Astrocyte (in vitro differentiated cells and primary cell): ENCODE data around the gene TAF1B. TPM values are rescaled to one million over a fixed set of nuclear protein-coding genes. Genes with fewer than 3 reads are reported as not detected.

ENCODE experiments used
- DNase-seq: peaks from one replicate; pipeline ENCODE4 v3.0.0-alpha.2; 2010; ENCODE audit warnings: low read depth
- FAIRE-seq: peaks from 2 replicates; lab custom pipeline; 2011; peaks lifted over from hg19 to GRCh38; lab: Jason Lieb, UNC
- H2AFZ ChIP-seq: 2 replicates; pipeline ENCODE4 v1.6.0; 2012; ENCODE audit warnings: low read depth, low read length, inconsistent platforms
- H3K27ac ChIP-seq: 2 replicates; pipeline ENCODE4 v1.5.1; 2011; ENCODE audit warnings: low read depth, low read length, inconsistent platforms
- H3K27me3 ChIP-seq: 2 replicates; pipeline ENCODE4 v1.6.0; 2011; ENCODE audit warnings: low read length, inconsistent platforms; ENCODE audit not compliant: insufficient read depth
- H3K36me3 ChIP-seq: 2 replicates; pipeline ENCODE4 v1.5.1; 2011; ENCODE audit warnings: low read length, inconsistent platforms; ENCODE audit not compliant: insufficient read depth
- H3K4me1 ChIP-seq: 2 replicates; pipeline ENCODE4 v1.5.1; 2011; ENCODE audit warnings: low read length, inconsistent platforms; ENCODE audit not compliant: insufficient read depth
- H3K4me2 ChIP-seq: 2 replicates; pipeline ENCODE4 v1.6.0; 2012; ENCODE audit warnings: low read length, inconsistent platforms
- H3K4me3 ChIP-seq: 2 replicates; pipeline ENCODE4 v1.5.1; 2011; ENCODE audit warnings: low read depth, mild to moderate bottlenecking, low read length, inconsistent platforms; ENCODE audit not compliant: insufficient read depth
- H3K79me2 ChIP-seq: 2 replicates; pipeline ENCODE4 v1.6.0; 2012; ENCODE audit warnings: mild to moderate bottlenecking, low read length, inconsistent platforms; ENCODE audit not compliant: insufficient read depth
- H3K9ac ChIP-seq: 2 replicates; pipeline ENCODE4 v1.6.0; 2012; ENCODE audit warnings: mild to moderate bottlenecking, low read length, inconsistent platforms
- H3K9me3 ChIP-seq: 2 replicates; pipeline ENCODE4 v1.5.1; 2012; ENCODE audit warnings: low read depth, mild to moderate bottlenecking, low read length, inconsistent platforms; ENCODE audit not compliant: insufficient read depth
- H4K20me1 ChIP-seq: 2 replicates; pipeline ENCODE4 v1.6.0; 2012; ENCODE audit warnings: low read length, inconsistent platforms; ENCODE audit not compliant: insufficient read depth
- H3K27ac Mint-ChIP-seq: one replicate; pipeline ENCODE4 v1.8.0; 2021; ENCODE audit warnings: mild to moderate bottlenecking, mixed read lengths; ENCODE audit not compliant: unreplicated experiment
- H3K27me3 Mint-ChIP-seq: one replicate; pipeline ENCODE4 v1.8.0; 2021; ENCODE audit warnings: low read depth, mixed read lengths; ENCODE audit not compliant: unreplicated experiment
- H3K36me3 Mint-ChIP-seq: one replicate; pipeline ENCODE4 v1.8.0; 2021; ENCODE audit warnings: low read depth, mixed read lengths; ENCODE audit not compliant: unreplicated experiment
- H3K4me1 Mint-ChIP-seq: one replicate; pipeline ENCODE4 v1.8.0; 2021; ENCODE audit warnings: low read depth, mixed read lengths; ENCODE audit not compliant: unreplicated experiment
- H3K4me3 Mint-ChIP-seq: one replicate; pipeline ENCODE4 v1.8.0; 2021; ENCODE audit warnings: mild to moderate bottlenecking, moderate library complexity, mixed read lengths; ENCODE audit not compliant: unreplicated experiment
- H3K9me3 Mint-ChIP-seq: one replicate; pipeline ENCODE4 v1.8.0; 2021; ENCODE audit warnings: mild to moderate bottlenecking, mixed read lengths; ENCODE audit not compliant: unreplicated experiment
- CTCF ChIP-seq: IDR thresholded peaks from 2 replicates; pipeline ENCODE4 v1.5.1; 2011; ENCODE audit warnings: low read depth, mild to moderate bottlenecking, inconsistent platforms, low read length, moderate library complexity; ENCODE audit not compliant: insufficient read depth
- EZH2 ChIP-seq: IDR thresholded peaks from 2 replicates; pipeline ENCODE4 v1.6.1; 2012; ENCODE audit warnings: mild to moderate bottlenecking, low read length, inconsistent platforms; ENCODE audit not compliant: insufficient read depth
- total RNA-seq: library from RNA; stranded (reverse); gene quantifications from 2 replicates; pipeline ENCODE4 v1.2.1, GENCODE V29; 2021

TAF1B gene
- total RNA-seq, 1 donor from 2014 or later = 14.5 TPM

DNA sequence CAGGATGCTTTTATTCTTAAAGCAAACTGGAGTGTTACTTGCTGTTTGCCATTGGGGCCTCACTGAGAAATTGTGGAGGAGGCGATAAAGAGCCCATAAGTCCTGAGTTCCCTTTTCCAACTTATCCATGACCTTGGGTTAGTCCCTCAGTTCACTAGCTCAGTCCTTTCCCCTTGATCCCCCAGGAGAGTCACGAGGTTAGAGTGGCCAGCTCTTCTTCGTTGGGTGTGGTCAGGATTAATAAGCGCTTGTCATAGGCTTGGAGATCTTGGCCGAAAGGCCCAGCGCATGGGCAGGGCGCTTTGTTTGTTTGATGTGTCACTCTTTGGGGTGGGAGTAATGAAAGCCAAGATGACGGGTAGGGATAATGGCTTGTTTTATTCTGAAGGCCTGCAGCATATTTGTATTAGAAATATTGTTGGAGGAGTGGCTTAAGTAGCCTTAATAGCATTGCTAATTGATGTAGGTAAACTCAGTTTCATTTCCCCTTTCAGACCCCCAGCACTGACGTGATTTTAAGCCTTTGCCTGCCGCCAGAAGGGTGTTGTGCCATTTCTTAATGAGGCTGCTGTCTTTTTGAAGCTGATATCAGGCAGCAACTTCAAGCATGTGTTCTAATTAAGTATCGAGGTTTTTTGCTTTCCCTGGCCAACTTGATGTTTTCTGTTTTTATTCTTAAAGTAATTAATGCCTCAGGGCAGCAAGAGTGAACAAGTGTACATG is 123.9 kb downstream of the TAF1B start:
- Mint-ChIP-seq H3K4me3 (no peak overlapping the region), H3K4me1 (peaks cover 7% of the 10 kb centered on the region), H3K9me3 (no peaks in the 10 kb centered on the region), H3K36me3 (no peaks in the 10 kb centered on the region), H3K27ac (no peak overlapping the region), H3K27me3 (no peaks in the 10 kb centered on the region)
- Histone ChIP-seq H3K36me3 (no peaks in the 10 kb centered on the region), H4K20me1 (no peaks in the 10 kb centered on the region), H3K79me2 (no peaks in the 10 kb centered on the region), H3K9me3 (no peaks in the 10 kb centered on the region), H2AFZ (no peak overlapping the region), H3K27ac (no peak overlapping the region), H3K4me3 (no peak overlapping the region), H3K9ac (no peak overlapping the region), H3K4me2 (no peak overlapping the region), H3K27me3 (no peaks in the 10 kb centered on the region), H3K4me1 (peaks cover under 1% of the 10 kb centered on the region)
- FAIRE-seq = no peak
- TF ChIP-seq CTCF = no peak
- no peak for DNase-seq

GRCh38 chr2:9968553-9969497 is 125.6 kb downstream of the TAF1B start:
- FAIRE-seq (no peak), DNase-seq (no peak)
- Histone ChIP-seq H3K9me3 (no peaks in the 10 kb centered on the region), H3K36me3 (no peaks in the 10 kb centered on the region), H3K4me3 (no peak overlapping the region), H2AFZ (no peak overlapping the region), H3K79me2 (no peaks in the 10 kb centered on the region), H3K9ac (no peak overlapping the region), H3K27me3 (no peaks in the 10 kb centered on the region), H3K4me2 (no peak overlapping the region), H4K20me1 (no peaks in the 10 kb centered on the region), H3K4me1 (peaks cover 13% of the 10 kb centered on the region), H3K27ac (no peak overlapping the region)
- peaks cover 19% of the 10 kb centered on the region for H3K4me1 Mint-ChIP-seq
- H3K27ac Mint-ChIP-seq = no peak overlapping the region
- H3K9me3 Mint-ChIP-seq = no peaks in the 10 kb centered on the region
- no peak for TF ChIP-seq CTCF
- TF ChIP-seq EZH2 = no peak
- H3K4me3 Mint-ChIP-seq = no peak overlapping the region
- no peaks in the 10 kb centered on the region for H3K36me3 Mint-ChIP-seq
- H3K27me3 Mint-ChIP-seq = no peaks in the 10 kb centered on the region
